Fibroblast of pulmonary artery (primary cell): ENCODE measurements around the gene TLCD4.

Source experiments
- DNase-seq: peaks from one replicate; pipeline ENCODE4 v3.0.0-alpha.2; 2010; ENCODE audit warnings: low read depth
- H3K4me3 ChIP-seq: replicated peaks from 2 replicates; pipeline ENCODE4 v1.5.1; 2011; ENCODE audit warnings: low read depth, mild to moderate bottlenecking, control low read depth, low read length, moderate library complexity
- TF ChIP-seq, protein P1 (sequence below): IDR thresholded peaks from 2 replicates; pipeline ENCODE4 v1.5.1; 2011; ENCODE audit warnings: mild to moderate bottlenecking, control low read depth, low read length, inconsistent platforms; ENCODE audit errors: missing control alignments

TLCD4 gene

DNA sequence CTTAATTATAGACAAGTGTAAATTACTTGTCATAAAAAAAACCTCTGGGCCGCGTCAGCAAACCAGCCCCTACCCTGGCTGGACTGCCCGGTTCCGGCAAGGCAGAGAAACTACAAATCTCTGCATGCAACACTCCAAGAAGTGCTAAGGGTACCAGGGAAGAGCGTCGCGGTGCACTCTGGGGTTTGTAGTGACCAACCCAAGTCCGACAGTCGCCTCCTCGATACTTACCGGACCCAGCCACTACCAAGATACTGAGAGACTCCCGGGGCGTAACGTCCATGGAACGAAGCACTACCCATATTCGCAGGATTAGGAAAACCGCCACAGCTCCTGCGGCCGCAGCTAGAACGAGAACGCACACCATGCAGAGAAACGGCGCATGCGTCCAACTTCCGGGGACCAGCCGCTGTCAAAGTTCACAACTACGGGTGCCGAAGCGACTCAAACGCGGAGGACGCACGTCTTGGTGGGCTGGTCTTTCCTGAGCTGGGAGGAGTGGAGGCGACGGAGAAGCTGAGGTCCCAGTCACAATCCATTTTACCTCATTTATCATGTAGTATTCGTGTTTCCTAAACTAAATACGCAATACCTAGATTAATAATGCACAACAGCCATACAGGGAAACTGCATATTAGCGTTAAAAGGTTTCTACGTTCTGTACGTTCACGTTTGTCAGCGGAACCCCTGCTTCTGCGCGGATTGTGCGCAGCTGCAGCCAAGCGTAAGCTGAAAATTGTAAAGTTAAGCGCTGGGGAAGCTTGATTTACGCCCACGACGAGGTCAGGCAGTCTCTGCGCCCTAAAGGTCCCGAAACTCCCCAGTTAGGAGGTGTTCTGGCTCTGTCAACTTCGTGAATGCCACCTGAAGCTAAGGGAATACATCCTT is 44.4 kb upstream of the TLCD4 start, which contains the start of gene ALG14:
ALG14 (minus strand) TSS at position 420 of the 888 bp plus-strand sequence; CDS start at position 367, 53 bp downstream.
- DNase-seq, result peak; percentile 97
- H3K4me3 ChIP-seq, result peak within 1 kb of the TSS; percentile 77
- TF ChIP-seq, protein P1, sequence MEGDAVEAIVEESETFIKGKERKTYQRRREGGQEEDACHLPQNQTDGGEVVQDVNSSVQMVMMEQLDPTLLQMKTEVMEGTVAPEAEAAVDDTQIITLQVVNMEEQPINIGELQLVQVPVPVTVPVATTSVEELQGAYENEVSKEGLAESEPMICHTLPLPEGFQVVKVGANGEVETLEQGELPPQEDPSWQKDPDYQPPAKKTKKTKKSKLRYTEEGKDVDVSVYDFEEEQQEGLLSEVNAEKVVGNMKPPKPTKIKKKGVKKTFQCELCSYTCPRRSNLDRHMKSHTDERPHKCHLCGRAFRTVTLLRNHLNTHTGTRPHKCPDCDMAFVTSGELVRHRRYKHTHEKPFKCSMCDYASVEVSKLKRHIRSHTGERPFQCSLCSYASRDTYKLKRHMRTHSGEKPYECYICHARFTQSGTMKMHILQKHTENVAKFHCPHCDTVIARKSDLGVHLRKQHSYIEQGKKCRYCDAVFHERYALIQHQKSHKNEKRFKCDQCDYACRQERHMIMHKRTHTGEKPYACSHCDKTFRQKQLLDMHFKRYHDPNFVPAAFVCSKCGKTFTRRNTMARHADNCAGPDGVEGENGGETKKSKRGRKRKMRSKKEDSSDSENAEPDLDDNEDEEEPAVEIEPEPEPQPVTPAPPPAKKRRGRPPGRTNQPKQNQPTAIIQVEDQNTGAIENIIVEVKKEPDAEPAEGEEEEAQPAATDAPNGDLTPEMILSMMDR, result no peak

DNA sequence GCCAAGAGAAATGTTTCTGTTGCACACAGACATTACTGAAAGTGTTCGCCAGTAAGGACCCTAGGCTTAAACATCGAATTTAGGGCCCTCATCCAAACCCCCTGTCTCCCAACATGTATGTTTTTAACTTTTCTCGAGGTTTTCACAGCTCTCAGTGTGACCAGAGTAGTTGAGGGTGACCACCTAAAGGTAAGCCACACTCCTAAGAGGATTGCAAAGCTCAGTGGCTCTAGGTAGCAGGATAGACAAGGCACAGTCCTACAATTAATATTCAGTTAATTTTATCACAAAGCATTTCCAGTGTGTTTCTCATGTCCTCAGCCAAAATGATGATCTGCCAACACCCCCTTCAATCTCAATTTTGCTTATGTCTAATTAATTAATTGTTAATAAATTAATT is 43.7 kb upstream of the TLCD4 start:
- no peak for DNase-seq
- TF ChIP-seq, protein P1, result no peak
- peak overlapping the region; percentile 77 for H3K4me3 ChIP-seq

DNA sequence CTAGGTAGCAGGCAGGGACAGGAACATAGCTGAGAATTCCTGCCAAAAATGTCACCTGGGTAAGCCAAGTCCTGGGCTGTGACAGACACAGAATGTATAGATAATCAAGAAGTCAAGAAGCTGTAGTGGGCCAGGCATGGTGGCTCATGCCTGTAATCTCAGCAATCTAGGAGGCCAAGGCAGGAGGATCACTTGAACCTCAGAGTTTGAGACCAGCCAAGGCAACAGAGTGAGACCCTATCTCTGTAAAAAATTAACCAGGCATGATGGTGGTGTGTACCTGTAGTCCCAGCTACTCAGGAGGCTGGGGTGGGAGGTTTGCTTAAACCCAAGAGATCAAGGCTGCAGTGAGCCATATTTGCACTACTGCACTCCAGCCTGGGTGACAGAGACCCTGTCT is 41.1 kb upstream of the TLCD4 start:
- no peak for DNase-seq
- TF ChIP-seq, protein P1, result no peak
- H3K4me3 ChIP-seq, result no peak overlapping the region

DNA sequence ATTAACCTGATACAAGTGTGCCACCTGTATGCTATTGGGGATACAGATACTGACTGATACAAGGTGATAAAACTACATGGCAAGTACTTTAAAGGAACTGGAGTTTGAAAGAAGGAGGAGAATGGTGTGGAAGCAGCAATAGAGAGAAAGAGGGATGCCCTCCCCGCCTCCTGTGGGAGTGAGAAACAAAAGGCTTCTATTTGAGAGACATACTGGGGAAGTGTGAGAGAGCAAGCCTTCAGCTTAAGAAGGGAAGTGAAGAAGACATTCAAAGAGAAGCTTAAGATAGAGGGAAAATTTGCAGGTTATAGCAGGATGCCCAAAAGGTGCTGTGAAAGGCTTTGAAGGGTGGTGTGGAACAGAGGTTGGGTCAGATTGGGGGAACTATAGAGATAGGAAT is 36.7 kb upstream of the TLCD4 start:
- DNase-seq, result no peak
- TF ChIP-seq, protein P1, result no peak
- no peak overlapping the region for H3K4me3 ChIP-seq

DNA sequence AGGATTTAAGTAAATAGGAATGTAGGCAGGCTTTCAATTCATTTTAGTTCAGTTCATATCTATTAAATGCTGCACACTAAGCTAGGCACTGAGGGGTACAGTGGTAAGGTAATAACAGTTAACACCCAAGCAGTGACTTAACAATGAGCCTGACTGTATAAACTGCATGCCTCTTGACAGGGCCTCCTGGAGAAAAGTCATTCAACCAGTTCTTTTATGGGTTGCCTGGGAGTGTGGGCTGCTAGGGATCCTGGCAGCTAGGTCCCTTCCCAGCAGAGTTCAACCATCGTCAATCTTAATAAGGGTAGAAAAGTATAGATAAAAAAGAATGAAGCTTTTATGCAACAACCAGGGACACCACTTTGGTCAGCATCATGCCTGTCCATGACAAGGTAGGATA is 36.3 kb upstream of the TLCD4 start:
- no peak overlapping the region for H3K4me3 ChIP-seq
- TF ChIP-seq, protein P1, result no peak
- no peak for DNase-seq

DNA sequence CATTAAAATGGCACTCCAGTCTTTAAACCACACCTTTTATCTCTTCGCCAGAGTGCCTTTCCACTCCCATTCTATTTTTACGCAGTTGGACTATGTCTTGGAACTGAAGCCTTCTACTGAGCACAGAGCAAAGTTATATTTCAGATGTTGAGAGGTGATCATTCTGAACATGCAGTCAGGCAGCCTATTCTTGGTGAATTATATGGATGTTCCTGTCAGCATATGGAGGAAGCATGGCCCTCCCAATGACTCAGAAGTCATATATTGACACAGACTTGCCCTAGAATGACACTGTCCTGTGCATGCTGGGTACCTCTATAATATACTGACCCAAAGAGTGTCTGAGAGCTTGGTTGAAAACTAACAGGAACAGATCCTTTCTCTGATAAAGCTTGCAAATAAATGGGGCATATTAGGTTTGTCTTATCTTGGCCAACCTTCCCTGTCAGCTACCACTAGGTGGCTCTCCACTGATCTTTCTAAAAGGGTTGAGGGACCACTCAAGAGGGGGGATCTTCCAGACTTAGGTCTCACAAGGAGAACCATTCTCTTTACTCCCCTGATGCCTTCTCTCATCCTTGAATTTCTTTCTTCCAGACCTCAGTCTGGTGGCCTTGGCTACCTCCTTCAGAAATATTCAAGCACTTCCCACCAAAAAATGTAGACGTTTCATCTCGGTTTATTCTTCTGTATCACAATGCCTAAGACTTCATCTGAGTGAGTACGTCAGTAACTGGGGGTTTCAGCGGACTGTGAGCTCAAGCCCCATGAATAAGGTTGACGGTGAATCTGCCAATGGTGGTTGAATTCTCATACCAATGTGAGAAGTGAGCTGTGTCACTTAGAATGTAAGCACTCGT is 32.6 kb upstream of the TLCD4 start:
- peak; percentile 37 for DNase-seq
- TF ChIP-seq, protein P1, result peak; percentile 66

More for the DNA sequence above, 32.6 kb upstream of the TLCD4 start:
- no peak overlapping the region for H3K4me3 ChIP-seq
